ENCODE results near the gene MYO10.

MYO10 gene

DNA sequence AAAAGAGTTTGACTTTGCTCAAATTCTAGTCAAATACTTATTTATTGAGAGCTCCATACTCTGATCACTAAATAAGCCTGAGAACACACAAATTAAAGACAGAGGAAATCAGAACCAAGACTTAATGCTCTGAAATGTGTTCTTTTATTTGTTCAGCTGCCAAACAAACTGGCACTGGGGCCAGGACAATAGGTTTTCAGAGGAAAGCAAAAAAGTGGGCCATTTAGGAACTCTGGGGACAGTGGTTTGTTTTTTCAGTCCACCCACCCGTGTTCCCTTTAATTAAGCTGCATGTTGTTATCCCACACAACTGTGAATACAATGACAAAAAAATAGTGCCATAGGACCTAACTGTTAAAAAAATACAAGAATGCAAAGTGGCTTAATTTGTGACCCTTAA, 223.9 kb downstream of the MYO10 start:
- Histone ChIP-seq H2AFZ (ENCODE audit: low read depth, low read length) (no peak overlapping the region), H3K9ac (ENCODE audit: low read length) (no peak overlapping the region), H4K20me1 (ENCODE audit: insufficient read depth, low read length) (no peaks in the 10 kb centered on the region)

DNA sequence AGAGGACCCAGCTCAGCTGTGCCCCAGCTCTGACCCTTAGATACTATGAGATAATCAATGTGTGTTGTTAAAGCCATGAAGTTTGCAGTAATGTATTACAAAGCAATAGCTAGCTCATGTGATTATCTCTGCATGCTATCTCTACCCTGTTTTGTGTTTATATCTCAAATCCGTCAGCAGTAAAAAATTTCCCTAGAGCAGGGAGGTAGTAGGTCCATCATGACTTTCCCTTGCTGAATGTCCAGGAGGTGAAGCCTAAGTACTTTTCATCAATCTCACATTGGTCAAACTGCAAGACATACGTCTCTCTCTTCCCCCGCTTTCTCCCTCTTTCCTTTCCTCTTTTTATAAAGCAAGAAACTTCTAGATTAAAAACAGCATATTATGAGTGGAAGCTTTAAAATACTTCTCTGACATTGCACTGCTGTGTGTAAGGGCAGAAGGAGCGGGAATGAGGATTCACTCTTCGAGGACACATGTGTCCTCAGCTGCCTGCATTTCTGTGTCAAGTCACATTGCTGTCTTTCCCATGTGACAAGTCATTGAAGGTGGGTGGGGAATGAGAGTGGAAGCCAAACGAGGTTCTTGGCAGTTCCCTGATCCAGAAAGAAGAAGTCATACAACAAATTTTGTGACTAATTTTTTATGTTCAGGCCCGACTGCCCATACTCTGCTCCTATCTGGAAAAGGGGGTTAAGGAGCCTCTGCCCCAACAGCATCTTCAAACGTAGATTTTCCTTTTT, 226.2 kb downstream of the MYO10 start:
- Histone ChIP-seq H3K36me3 (replicated peaks; ENCODE audit: low read depth, low read length) (no peaks in the 10 kb centered on the region), H3K9me3 (ENCODE audit: insufficient read depth, low read length) (no peaks in the 10 kb centered on the region), H2AFZ (ENCODE audit: low read depth, low read length) (no peak overlapping the region), H3K27me3 (ENCODE audit: low read depth, low read length) (no peaks in the 10 kb centered on the region), H3K4me1 (ENCODE audit: low read length) (no peaks in the 10 kb centered on the region), H4K20me1 (ENCODE audit: insufficient read depth, low read length) (no peaks in the 10 kb centered on the region), H3K9ac (ENCODE audit: low read length) (no peak overlapping the region), H3K27ac (ENCODE audit: low read length) (no peak overlapping the region), H3K79me2 (ENCODE audit: low read length) (no peaks in the 10 kb centered on the region), H3K4me2 (ENCODE audit: low read length) (no peak overlapping the region), H3K4me3 (ENCODE audit: low read length) (no peak overlapping the region)
- no peak for TF ChIP-seq EZH2phosphoT487 (IDR thresholded peaks at IDR 0.05; ENCODE audit: low read depth)
- TF ChIP-seq, protein P1, sequence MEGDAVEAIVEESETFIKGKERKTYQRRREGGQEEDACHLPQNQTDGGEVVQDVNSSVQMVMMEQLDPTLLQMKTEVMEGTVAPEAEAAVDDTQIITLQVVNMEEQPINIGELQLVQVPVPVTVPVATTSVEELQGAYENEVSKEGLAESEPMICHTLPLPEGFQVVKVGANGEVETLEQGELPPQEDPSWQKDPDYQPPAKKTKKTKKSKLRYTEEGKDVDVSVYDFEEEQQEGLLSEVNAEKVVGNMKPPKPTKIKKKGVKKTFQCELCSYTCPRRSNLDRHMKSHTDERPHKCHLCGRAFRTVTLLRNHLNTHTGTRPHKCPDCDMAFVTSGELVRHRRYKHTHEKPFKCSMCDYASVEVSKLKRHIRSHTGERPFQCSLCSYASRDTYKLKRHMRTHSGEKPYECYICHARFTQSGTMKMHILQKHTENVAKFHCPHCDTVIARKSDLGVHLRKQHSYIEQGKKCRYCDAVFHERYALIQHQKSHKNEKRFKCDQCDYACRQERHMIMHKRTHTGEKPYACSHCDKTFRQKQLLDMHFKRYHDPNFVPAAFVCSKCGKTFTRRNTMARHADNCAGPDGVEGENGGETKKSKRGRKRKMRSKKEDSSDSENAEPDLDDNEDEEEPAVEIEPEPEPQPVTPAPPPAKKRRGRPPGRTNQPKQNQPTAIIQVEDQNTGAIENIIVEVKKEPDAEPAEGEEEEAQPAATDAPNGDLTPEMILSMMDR (IDR thresholded peaks at IDR 0.05; ENCODE audit: low read depth, low read length): no peak

More for the DNA sequence above, 223.9 kb downstream of the MYO10 start:
- Histone ChIP-seq H3K4me2 (ENCODE audit: low read length) (no peak overlapping the region), H3K27ac (ENCODE audit: low read length) (no peak overlapping the region), H3K9me3 (ENCODE audit: insufficient read depth, low read length) (no peaks in the 10 kb centered on the region), H3K27me3 (ENCODE audit: low read depth, low read length) (no peaks in the 10 kb centered on the region), H3K79me2 (ENCODE audit: low read length) (no peaks in the 10 kb centered on the region), H3K4me1 (ENCODE audit: low read length) (no peaks in the 10 kb centered on the region), H3K36me3 (replicated peaks; ENCODE audit: low read depth, low read length) (no peaks in the 10 kb centered on the region), H3K4me3 (ENCODE audit: low read length) (no peak overlapping the region)
- TF ChIP-seq, protein P1 (IDR thresholded peaks at IDR 0.05; ENCODE audit: low read depth, low read length): no peak
- no peak for TF ChIP-seq EZH2phosphoT487 (IDR thresholded peaks at IDR 0.05; ENCODE audit: low read depth)

DNA sequence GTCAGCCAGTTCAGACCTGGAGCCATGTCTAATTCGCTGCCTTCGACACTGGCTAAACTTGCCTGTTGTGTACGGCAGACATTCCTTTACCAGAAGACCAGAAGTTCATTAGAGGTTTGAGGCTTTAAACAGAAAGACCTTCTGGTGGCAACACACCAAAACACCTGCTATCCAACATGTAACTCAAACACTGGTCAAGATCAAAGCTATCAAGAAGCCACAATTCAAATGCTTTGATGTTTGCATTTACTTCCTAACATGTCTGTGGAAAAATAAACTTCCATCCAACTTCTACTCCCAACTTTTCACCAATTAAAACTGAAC, 228.3 kb downstream of the MYO10 start:
- H2AFZ ChIP-seq (ENCODE audit: low read depth, low read length): no peak overlapping the region
- H3K79me2 ChIP-seq (ENCODE audit: low read length): no peaks in the 10 kb centered on the region
- TF ChIP-seq EZH2phosphoT487 (IDR thresholded peaks at IDR 0.05; ENCODE audit: low read depth): no peak
- TF ChIP-seq, protein P1 (IDR thresholded peaks at IDR 0.05; ENCODE audit: low read depth, low read length): no peak
- no peaks in the 10 kb centered on the region for H3K36me3 ChIP-seq (replicated peaks; ENCODE audit: low read depth, low read length)
- no peak overlapping the region for H3K27ac ChIP-seq (ENCODE audit: low read length)
- no peak overlapping the region for H3K9ac ChIP-seq (ENCODE audit: low read length)
- H3K4me3 ChIP-seq (ENCODE audit: low read length): no peak overlapping the region
- H4K20me1 ChIP-seq (ENCODE audit: insufficient read depth, low read length): no peaks in the 10 kb centered on the region
- no peak overlapping the region for H3K4me2 ChIP-seq (ENCODE audit: low read length)
- H3K27me3 ChIP-seq (ENCODE audit: low read depth, low read length): no peaks in the 10 kb centered on the region
- no peaks in the 10 kb centered on the region for H3K9me3 ChIP-seq (ENCODE audit: insufficient read depth, low read length)
- no peaks in the 10 kb centered on the region for H3K4me1 ChIP-seq (ENCODE audit: low read length)

- Histone ChIP-seq H3K36me3 (replicated peaks; ENCODE audit: low read depth, low read length) (no peaks in the 10 kb centered on the region), H3K27ac (ENCODE audit: low read length) (no peak overlapping the region)
- TF ChIP-seq, protein P1 (IDR thresholded peaks at IDR 0.05; ENCODE audit: low read depth, low read length): no peak
- no peak for TF ChIP-seq EZH2phosphoT487 (IDR thresholded peaks at IDR 0.05; ENCODE audit: low read depth)
Observed at GRCh38 chr5:16707168-16707868, 228.8 kb downstream of the MYO10 start.

More at GRCh38 chr5:16707168-16707868, 228.8 kb downstream of the MYO10 start:
- H3K27me3 ChIP-seq (ENCODE audit: low read depth, low read length): no peaks in the 10 kb centered on the region
- H3K4me3 ChIP-seq (ENCODE audit: low read length): no peak overlapping the region
- H3K4me2 ChIP-seq (ENCODE audit: low read length): no peak overlapping the region
- no peaks in the 10 kb centered on the region for H4K20me1 ChIP-seq (ENCODE audit: insufficient read depth, low read length)
- H2AFZ ChIP-seq (ENCODE audit: low read depth, low read length): no peak overlapping the region
- no peak overlapping the region for H3K9ac ChIP-seq (ENCODE audit: low read length)
- no peaks in the 10 kb centered on the region for H3K4me1 ChIP-seq (ENCODE audit: low read length)
- H3K79me2 ChIP-seq (ENCODE audit: low read length): no peaks in the 10 kb centered on the region
- H3K9me3 ChIP-seq (ENCODE audit: insufficient read depth, low read length): no peaks in the 10 kb centered on the region

Measured in OCI-LY3 (cell line).